Hair follicular keratinocyte (primary cell): ENCODE data around the gene OTUD3. TPM values are rescaled to one million over a fixed set of nuclear protein-coding genes. Genes with fewer than 3 reads are reported as not detected.

Experiments used
- total RNA-seq: library from RNA; depleted of rRNA; stranded (reverse); fragments of >200 nt; gene quantifications from 2 replicates; pipeline ENCODE4 v1.2.3, GENCODE V29; 2015

OTUD3 gene
- 1.5 and 1.6 TPM in 2 replicates for total RNA-seq

GRCh38 chr1:19882111-19883071 lies at the start of gene OTUD3:
OTUD3 (plus strand) TSS chr1:19882395; CDS start chr1:19882514, 119 bp downstream.

GRCh38 chr1:19923137-19923952 lies 41.1 kb downstream of the OTUD3 start, which contains the start of gene PLA2G2E:
PLA2G2E (minus strand) TSS chr1:19923617; CDS start chr1:19923559, 58 bp downstream.

Other genes starting within 250 kb of the OTUD3 start
- gene NBL1, start 238.1 kb upstream of the OTUD3 start, total RNA-seq: 49.4 and 69.3 TPM in 2 replicates
- not detected in 2 replicates for gene HTR6, start 217.5 kb upstream of the OTUD3 start, total RNA-seq
- 10.2 and 10.5 TPM in 2 replicates for gene TMCO4, start 82.5 kb upstream of the OTUD3 start, total RNA-seq
- gene RNF186, start 67.1 kb upstream of the OTUD3 start, total RNA-seq: not detected in 2 replicates
- gene PLA2G2E, start 41.2 kb downstream of the OTUD3 start, total RNA-seq: not detected in 2 replicates
- not detected in 2 replicates for gene PLA2G2A, start 97.2 kb downstream of the OTUD3 start, total RNA-seq
- gene PLA2G5, start 187.8 kb downstream of the OTUD3 start, total RNA-seq: not detected in 2 replicates
- not detected in 2 replicates for gene PLA2G2D, start 237.1 kb downstream of the OTUD3 start, total RNA-seq